Activated naive CD8-positive, alpha-beta T cell (primary cell): ENCODE results near the gene SLC9A9.

Experiments
- H3K27ac Mint-ChIP-seq: one replicate; pipeline ENCODE4 v1.8.0; 2021; ENCODE audit warnings: mixed read lengths
- H3K27me3 Mint-ChIP-seq: one replicate; pipeline ENCODE4 v1.8.0; 2021; ENCODE audit warnings: mixed read lengths
- H3K36me3 Mint-ChIP-seq: one replicate; pipeline ENCODE4 v1.8.0; 2021; ENCODE audit warnings: mixed read lengths
- H3K4me1 Mint-ChIP-seq: one replicate; pipeline ENCODE4 v1.8.0; 2021; ENCODE audit warnings: low read depth, mixed read lengths
- H3K4me3 Mint-ChIP-seq: one replicate; pipeline ENCODE4 v1.8.0; 2021; ENCODE audit warnings: mild to moderate bottlenecking, mixed read lengths
- H3K9me3 Mint-ChIP-seq: one replicate; pipeline ENCODE4 v1.8.0; 2021; ENCODE audit warnings: low read depth, mixed read lengths

Gene SLC9A9

GRCh38 chr3:143331350-143331749 is 516.9 kb downstream of the SLC9A9 start:
- peaks cover 12% of the 10 kb centered on the region for H3K4me1 Mint-ChIP-seq
- no peak overlapping the region for H3K27ac Mint-ChIP-seq
- no peaks in the 10 kb centered on the region for H3K9me3 Mint-ChIP-seq
- H3K36me3 Mint-ChIP-seq: peaks cover 5% of the 10 kb centered on the region
- H3K27me3 Mint-ChIP-seq: no peaks in the 10 kb centered on the region
- H3K4me3 Mint-ChIP-seq: no peak overlapping the region

GRCh38 chr3:143330296-143330868 is 517.9 kb downstream of the SLC9A9 start:
- peaks cover 3% of the 10 kb centered on the region for H3K36me3 Mint-ChIP-seq
- H3K27ac Mint-ChIP-seq: no peak overlapping the region
- no peak overlapping the region for H3K4me3 Mint-ChIP-seq
- H3K9me3 Mint-ChIP-seq: no peaks in the 10 kb centered on the region
- peaks cover 12% of the 10 kb centered on the region for H3K4me1 Mint-ChIP-seq
- H3K27me3 Mint-ChIP-seq: no peaks in the 10 kb centered on the region

GRCh38 chr3:143329567-143330211 is 518.6 kb downstream of the SLC9A9 start:
- Mint-ChIP-seq H3K27ac (no peak overlapping the region), H3K27me3 (no peaks in the 10 kb centered on the region), H3K36me3 (peaks cover 3% of the 10 kb centered on the region), H3K9me3 (no peaks in the 10 kb centered on the region), H3K4me1 (peaks cover 12% of the 10 kb centered on the region), H3K4me3 (no peak overlapping the region)

GRCh38 chr3:143328451-143328850 is 519.8 kb downstream of the SLC9A9 start:
- Mint-ChIP-seq H3K36me3 (peaks cover 3% of the 10 kb centered on the region), H3K4me3 (no peak overlapping the region), H3K9me3 (no peaks in the 10 kb centered on the region), H3K4me1 (peaks cover 12% of the 10 kb centered on the region), H3K27me3 (no peaks in the 10 kb centered on the region), H3K27ac (no peak overlapping the region)

- H3K27ac Mint-ChIP-seq: no peak overlapping the region
- peaks cover 5% of the 10 kb centered on the region for H3K36me3 Mint-ChIP-seq
- no peaks in the 10 kb centered on the region for H3K9me3 Mint-ChIP-seq
- no peaks in the 10 kb centered on the region for H3K27me3 Mint-ChIP-seq
- H3K4me3 Mint-ChIP-seq: no peak overlapping the region
- peaks cover 12% of the 10 kb centered on the region for H3K4me1 Mint-ChIP-seq
Observed at GRCh38 chr3:143326983-143327778, 521.1 kb downstream of the SLC9A9 start.

- no peak overlapping the region for H3K4me3 Mint-ChIP-seq
- H3K27me3 Mint-ChIP-seq: no peaks in the 10 kb centered on the region
- no peaks in the 10 kb centered on the region for H3K9me3 Mint-ChIP-seq
- H3K4me1 Mint-ChIP-seq: no peaks in the 10 kb centered on the region
- H3K36me3 Mint-ChIP-seq: peaks cover 5% of the 10 kb centered on the region
- no peak overlapping the region for H3K27ac Mint-ChIP-seq
Observed at GRCh38 chr3:143321058-143321769, 527.1 kb downstream of the SLC9A9 start.

GRCh38 chr3:143315766-143316165 is 532.5 kb downstream of the SLC9A9 start:
- no peak overlapping the region for H3K4me3 Mint-ChIP-seq
- H3K27me3 Mint-ChIP-seq: no peaks in the 10 kb centered on the region
- H3K4me1 Mint-ChIP-seq: no peaks in the 10 kb centered on the region
- no peaks in the 10 kb centered on the region for H3K9me3 Mint-ChIP-seq
- no peaks in the 10 kb centered on the region for H3K36me3 Mint-ChIP-seq
- H3K27ac Mint-ChIP-seq: no peak overlapping the region

- H3K27ac Mint-ChIP-seq: no peak overlapping the region
- H3K9me3 Mint-ChIP-seq: no peaks in the 10 kb centered on the region
- no peak overlapping the region for H3K4me3 Mint-ChIP-seq
- no peaks in the 10 kb centered on the region for H3K27me3 Mint-ChIP-seq
- no peaks in the 10 kb centered on the region for H3K4me1 Mint-ChIP-seq
- H3K36me3 Mint-ChIP-seq: no peaks in the 10 kb centered on the region
Observed at GRCh38 chr3:143314251-143315093, 533.8 kb downstream of the SLC9A9 start.

GRCh38 chr3:143313893-143314188 is 534.4 kb downstream of the SLC9A9 start:
- H3K36me3 Mint-ChIP-seq: peaks cover 2% of the 10 kb centered on the region
- H3K9me3 Mint-ChIP-seq: no peaks in the 10 kb centered on the region
- no peak overlapping the region for H3K4me3 Mint-ChIP-seq
- no peaks in the 10 kb centered on the region for H3K27me3 Mint-ChIP-seq
- H3K4me1 Mint-ChIP-seq: no peaks in the 10 kb centered on the region
- no peak overlapping the region for H3K27ac Mint-ChIP-seq

- no peaks in the 10 kb centered on the region for H3K4me1 Mint-ChIP-seq
- H3K27ac Mint-ChIP-seq: no peak overlapping the region
- H3K27me3 Mint-ChIP-seq: no peaks in the 10 kb centered on the region
- no peak overlapping the region for H3K4me3 Mint-ChIP-seq
- no peaks in the 10 kb centered on the region for H3K9me3 Mint-ChIP-seq
- peaks cover 4% of the 10 kb centered on the region for H3K36me3 Mint-ChIP-seq
Observed at GRCh38 chr3:143313025-143313892, 535.0 kb downstream of the SLC9A9 start.

GRCh38 chr3:143311096-143311495 is 537.2 kb downstream of the SLC9A9 start:
- Mint-ChIP-seq H3K9me3 (no peaks in the 10 kb centered on the region), H3K27ac (no peak overlapping the region), H3K4me1 (no peaks in the 10 kb centered on the region), H3K36me3 (peaks cover 4% of the 10 kb centered on the region), H3K4me3 (no peak overlapping the region), H3K27me3 (no peaks in the 10 kb centered on the region)

GRCh38 chr3:143309705-143310104 is 538.6 kb downstream of the SLC9A9 start:
- Mint-ChIP-seq H3K9me3 (no peaks in the 10 kb centered on the region), H3K36me3 (peaks cover 4% of the 10 kb centered on the region), H3K4me3 (no peak overlapping the region), H3K27me3 (no peaks in the 10 kb centered on the region), H3K4me1 (no peaks in the 10 kb centered on the region), H3K27ac (no peak overlapping the region)

GRCh38 chr3:143307613-143308183 is 540.6 kb downstream of the SLC9A9 start:
- Mint-ChIP-seq H3K4me1 (no peaks in the 10 kb centered on the region), H3K27ac (no peak overlapping the region), H3K4me3 (no peak overlapping the region), H3K27me3 (no peaks in the 10 kb centered on the region), H3K9me3 (no peaks in the 10 kb centered on the region), H3K36me3 (peaks cover 4% of the 10 kb centered on the region)
